IMR-90 (cell line): ENCODE measurements around the gene TRDN. TPM values are rescaled to one million over a fixed set of nuclear protein-coding genes. Genes with fewer than 3 reads are reported as not detected.

ENCODE experiments used
- ATAC-seq: fragments of 200-7000 bp; cut with Tn5 transposase; 2 replicates; pipeline ENCODE4 v1.9.1; 2020; ENCODE audit warnings: low read depth, mild to moderate bottlenecking, moderate library complexity
- BruUV-seq: library from RNA; stranded (reverse); fragments of 400-500 nt; replicated peaks from 2 replicates; lab custom pipeline; 2021; lab: Mats Ljungman, UMichigan
- CTCF ChIA-PET: fragments of 300-600 bp; formaldehyde crosslinking; extraction: SDS; loops from one replicate; lab custom pipeline; 2021; ENCODE audit warnings: antibody characterized with exemption; lab: Yijun Ruan, JAX
- POLR2A ChIA-PET: fragments of 300-600 bp; sonication (Branson Sonifier 250); formaldehyde crosslinking; loops from one replicate; lab custom pipeline; 2022; ENCODE audit warnings: antibody characterized with exemption; ENCODE audit not compliant: unreplicated experiment; lab: Charles Lee
- DNase-seq: peaks from one replicate; pipeline ENCODE4 v3.0.0; 2013
- H2AFZ ChIP-seq: replicated peaks from 2 replicates; pipeline ENCODE3; 2013; ENCODE audit warnings: low read length, mild to moderate bottlenecking; ENCODE audit not compliant: poor library complexity
- H2AK5ac ChIP-seq: 2 replicates; pipeline ENCODE4 v1.6.1; 2013; ENCODE audit warnings: low read depth, low read length, inconsistent platforms
- H2AK9ac ChIP-seq: replicated peaks from 2 replicates; pipeline ENCODE3; 2013; ENCODE audit warnings: mild to moderate bottlenecking, low read depth, low read length, moderate library complexity; ENCODE audit not compliant: poor library complexity
- H2BK120ac ChIP-seq: 2 replicates; pipeline ENCODE4 v1.6.1; 2013; ENCODE audit warnings: low read depth, low read length, inconsistent platforms
- H2BK15ac ChIP-seq: 3 replicates; pipeline ENCODE4 v1.6.1; 2013; ENCODE audit warnings: low read depth, low read length, inconsistent platforms
- H2BK20ac ChIP-seq: 2 replicates; pipeline ENCODE4 v1.6.1; 2013; ENCODE audit warnings: low read depth, mild to moderate bottlenecking, inconsistent platforms, low read length, moderate library complexity
- H2BK5ac ChIP-seq: 2 replicates; pipeline ENCODE4 v1.6.1; 2013; ENCODE audit warnings: mild to moderate bottlenecking, low read depth, low read length, inconsistent platforms; ENCODE audit not compliant: poor library complexity, severe bottlenecking
- H3K14ac ChIP-seq: replicated peaks from 2 replicates; pipeline ENCODE4 v1.6.1; 2013; ENCODE audit warnings: low read depth, low read length, inconsistent platforms
- H3K18ac ChIP-seq: 2 replicates; pipeline ENCODE4 v1.6.1; 2013; ENCODE audit warnings: low read depth, low read length, control low read depth
- H3K23ac ChIP-seq: 2 replicates; pipeline ENCODE4 v1.6.1; 2013; ENCODE audit warnings: low read depth, low read length, inconsistent platforms
- H3K27ac ChIP-seq: 2 replicates; pipeline ENCODE4 v1.5.1; 2013; ENCODE audit warnings: mild to moderate bottlenecking, control low read depth, low read length; ENCODE audit not compliant: insufficient read depth
- H3K27me3 ChIP-seq: 2 replicates; pipeline ENCODE4 v1.6.1; 2013; ENCODE audit warnings: low read length; ENCODE audit not compliant: control insufficient read depth, insufficient read depth
- H3K36me3 ChIP-seq: 2 replicates; pipeline ENCODE4 v1.6.1; 2013; ENCODE audit warnings: low read length, mixed read lengths; ENCODE audit not compliant: control insufficient read depth, insufficient read depth
- H3K4ac ChIP-seq: 2 replicates; pipeline ENCODE4 v1.6.1; 2013; ENCODE audit warnings: low read depth, low read length, inconsistent platforms
- H3K4me1 ChIP-seq: 2 replicates; pipeline ENCODE4 v1.6.1; 2013; ENCODE audit warnings: low read length, mixed read lengths; ENCODE audit not compliant: control insufficient read depth, insufficient read depth
- H3K4me2 ChIP-seq: 2 replicates; pipeline ENCODE4 v1.6.1; 2013; ENCODE audit warnings: low read depth, mild to moderate bottlenecking, control low read depth, low read length, moderate library complexity
- H3K4me3 ChIP-seq: 2 replicates; pipeline ENCODE4 v1.5.1; 2013; ENCODE audit warnings: low read depth, mild to moderate bottlenecking, control low read depth, low read length, moderate library complexity; ENCODE audit not compliant: insufficient read depth
- H3K56ac ChIP-seq: 2 replicates; pipeline ENCODE4 v1.6.1; 2013; ENCODE audit warnings: low read length, inconsistent platforms; ENCODE audit not compliant: insufficient read depth; ENCODE audit errors: extremely low read depth
- H3K79me1 ChIP-seq, 2 experiments: 2 replicates each; pipeline ENCODE4 v1.6.1; 2013; ENCODE audit warnings: low read length in 2 of 2, inconsistent platforms in 1 of 2, low read depth in 1 of 2
- H3K9ac ChIP-seq: 2 replicates; pipeline ENCODE4 v1.6.1; 2013; ENCODE audit warnings: low read depth, low read length, control low read depth
- H3K9me1 ChIP-seq: 2 replicates; pipeline ENCODE4 v1.6.1; 2013; ENCODE audit warnings: low read length, inconsistent platforms; ENCODE audit not compliant: insufficient read depth
- H3K9me3 ChIP-seq: 2 replicates; pipeline ENCODE4 v1.6.1; 2013; ENCODE audit warnings: low read length; ENCODE audit not compliant: control insufficient read depth, insufficient read depth
- H4K20me1 ChIP-seq: 2 replicates; pipeline ENCODE4 v1.6.1; 2013; ENCODE audit warnings: low read length, inconsistent platforms; ENCODE audit not compliant: insufficient read depth
- H4K5ac ChIP-seq: 2 replicates; pipeline ENCODE4 v1.6.1; 2013; ENCODE audit warnings: mild to moderate bottlenecking, low read depth, low read length, control low read depth
- H4K8ac ChIP-seq, 2 experiments: 2 replicates each; pipeline ENCODE4 v1.6.1; 2013; ENCODE audit warnings: low read depth in 2 of 2, low read length in 2 of 2, control low read depth in 1 of 2, inconsistent platforms in 1 of 2
- H4K91ac ChIP-seq: 2 replicates; pipeline ENCODE4 v1.6.1; 2013; ENCODE audit warnings: low read depth, low read length, inconsistent platforms; ENCODE audit not compliant: insufficient read depth
- CHD1 ChIP-seq: IDR thresholded peaks from 2 replicates; pipeline ENCODE4 v1.6.1; 2012; ENCODE audit warnings: low read depth, low read length, improper control_type of control experiment
- WGBS, 2 experiments: methylation state at CpG; one replicate each; pipeline versions ENCODE4 v1.1.5 to v1.1.7; 2013; ENCODE audit warnings: missing lambda C conversion rate in 2 of 2; ENCODE audit not compliant: insufficient read length in 1 of 2; ENCODE audit errors: extremely low coverage in 2 of 2; 5-methylcytosine and 5-hydroxymethylcytosine counted together
- dilution Hi-C: fragments of 300-500 bp; cut with HindIII; formaldehyde crosslinking; loops from one replicate; pipeline ENCODE4 v1.14.3; 2018; ENCODE audit warnings: low sequenced_read_pairs; ENCODE audit not compliant: unreplicated experiment
- in situ Hi-C: fragments of 300-500 bp; cut with MboI; formaldehyde crosslinking; loops from 3 replicates; pipeline ENCODE4 v1.14.3; 2019; ENCODE audit warnings: low sequenced_read_pairs, inconsistent platforms, mixed read lengths
- intact Hi-C: fragments of 100-400 bp; cut with micrococcal nuclease; formaldehyde crosslinking; loops from 2 replicates; pipeline ENCODE4 v1.10.0; 2022
- polyA plus RNA-seq, 3 experiments: library from polyadenylated mRNA; depleted of rRNA; stranded (reverse); fragments of >200 nt; gene quantifications; 2 replicates each; pipeline ENCODE4 v1.2.3, GENCODE V29; 2012; ENCODE audit warnings: low replicate concordance in 1 of 3
- total RNA-seq: library from RNA; depleted of rRNA; stranded (reverse); fragments of >200 nt; gene quantifications from 2 replicates; pipeline ENCODE4 v1.2.3, GENCODE V29; 2012

The TRDN gene
- total and polyA plus RNA-seq, 2 of the 4 experiments (the other 2 are of a cell fraction): not detected

- Histone ChIP-seq H3K9ac (no peak overlapping the region), H3K18ac (no peak overlapping the region), H4K91ac (no peak overlapping the region), H3K79me1 (no peaks in the 10 kb centered on the region), H4K8ac (no peak overlapping the region), H3K9me1 (no peaks in the 10 kb centered on the region), H3K4me1 (no peaks in the 10 kb centered on the region), H3K9me3 (peaks cover 4% of the 10 kb centered on the region; the same call in 1 of the 2 replicates), H2BK5ac (no peak overlapping the region), H2AK5ac (no peak overlapping the region), H4K5ac (no peak overlapping the region), H2BK15ac (no peak overlapping the region), H3K27me3 (no peaks in the 10 kb centered on the region), H3K56ac (no peak overlapping the region), H2AFZ (no peak overlapping the region), H3K36me3 (no peaks in the 10 kb centered on the region), H2BK120ac (no peak overlapping the region), H3K27ac (no peak overlapping the region), H3K4ac (no peak overlapping the region), H4K20me1 (no peaks in the 10 kb centered on the region), H2AK9ac (no peak overlapping the region), H3K14ac (no peak overlapping the region), H3K23ac (no peak overlapping the region), H2BK20ac (no peak overlapping the region), H3K4me2 (no peak overlapping the region), H3K4me3 (no peak overlapping the region)
- WGBS, 2 experiments: no CpG with 5 or more reads among the region's 4 CpGs
- BruUV-seq: no TSS peak
- DNase-seq: no peak
- ChIA-PET POLR2A (no interaction called here), CTCF (no interaction called here)
- dilution Hi-C loops: no loop called here
- intact Hi-C loops: no loop called here
- TF ChIP-seq CHD1: no peak
- no peak for ATAC-seq
- in situ Hi-C loops: no loop called here
Measured at GRCh38 chr6:123551939-123552707, 84.6 kb downstream of the TRDN start.
